Effector memory CD4-positive, alpha-beta T cell (primary cell): Measurements from ENCODE around the gene CAPZA1.

Experiments used
- DNase-seq, 3 donors: peaks; one replicate each; pipeline ENCODE4 v3.0.0-alpha.2; 2020
- H3K27ac ChIP-seq: 2 replicates; pipeline ENCODE4 v1.7.0; 2013; ENCODE audit warnings: mild to moderate bottlenecking, low read length, moderate library complexity; ENCODE audit not compliant: insufficient read depth, poor library complexity, severe bottlenecking
- H3K27me3 ChIP-seq: replicated peaks from 2 replicates; pipeline ENCODE4 v1.7.0; 2013; ENCODE audit warnings: mild to moderate bottlenecking, low read length; ENCODE audit not compliant: insufficient read depth, control insufficient read depth, poor library complexity, severe bottlenecking
- H3K36me3 ChIP-seq: 2 replicates; pipeline ENCODE4 v1.7.0; 2013; ENCODE audit warnings: mild to moderate bottlenecking, low read length, moderate library complexity; ENCODE audit not compliant: control insufficient read depth, insufficient read depth
- H3K4me1 ChIP-seq: 2 replicates; pipeline ENCODE4 v1.7.0; 2013; ENCODE audit warnings: low read length, mild to moderate bottlenecking; ENCODE audit not compliant: control insufficient read depth, insufficient read depth, poor library complexity, severe bottlenecking
- H3K4me3 ChIP-seq: 2 replicates; pipeline ENCODE4 v1.7.0; 2013; ENCODE audit warnings: low read length, low read depth, mild to moderate bottlenecking; ENCODE audit not compliant: insufficient read depth, poor library complexity, severe bottlenecking
- H3K9me3 ChIP-seq: 2 replicates; pipeline ENCODE4 v1.7.0; 2013; ENCODE audit warnings: mild to moderate bottlenecking, low read length, moderate library complexity; ENCODE audit not compliant: control insufficient read depth

CAPZA1 gene

DNA sequence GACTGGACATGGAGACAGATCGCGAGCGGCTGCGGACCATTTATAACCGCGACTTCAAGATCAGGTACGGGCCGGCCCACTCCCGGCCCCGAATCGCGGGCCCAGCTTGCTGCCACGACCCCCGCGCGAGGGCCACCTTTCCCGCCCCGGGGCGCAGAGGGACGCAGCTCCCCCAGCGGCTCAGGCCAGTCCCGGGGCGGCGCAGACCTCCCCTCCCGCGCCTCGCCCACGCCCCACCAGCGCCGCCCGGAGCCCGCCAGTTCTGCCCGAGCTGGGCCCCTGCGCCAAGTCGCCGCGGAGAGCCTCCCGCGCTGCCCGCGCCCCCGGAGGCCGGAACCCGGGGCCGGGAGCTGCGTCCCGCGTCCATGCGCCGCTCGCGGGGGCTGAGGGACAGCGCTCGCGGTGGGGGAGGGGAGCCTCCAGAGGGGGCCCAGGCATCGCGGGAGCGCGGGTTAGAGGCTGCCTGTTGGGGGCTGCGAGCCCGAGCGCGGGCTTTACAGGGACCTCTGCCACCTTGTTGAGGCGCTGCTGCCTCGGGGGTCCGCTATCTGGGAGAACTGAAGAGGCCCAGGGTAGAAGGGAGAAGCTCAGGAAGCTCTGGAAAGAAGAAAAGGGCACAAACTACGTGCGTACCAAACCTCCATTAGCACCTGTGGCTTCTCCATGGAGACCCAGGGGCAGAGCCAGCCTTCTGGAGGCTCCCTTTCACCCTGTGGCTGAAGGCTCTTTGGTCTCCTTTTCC, 55.5 kb downstream of the CAPZA1 start:
- DNase-seq, result peak in 2 of 3 donors; percentile 5 to 24
- H3K9me3 ChIP-seq, result no peaks in the 10 kb centered on the region
- no peaks in the 10 kb centered on the region for H3K27me3 ChIP-seq
- peak overlapping the region; percentile 79 for H3K27ac ChIP-seq
- peak overlapping the region; percentile 95 for H3K4me3 ChIP-seq
- H3K4me1 ChIP-seq, result peaks cover 19% of the 10 kb centered on the region
- H3K36me3 ChIP-seq, result no peaks in the 10 kb centered on the region

DNA sequence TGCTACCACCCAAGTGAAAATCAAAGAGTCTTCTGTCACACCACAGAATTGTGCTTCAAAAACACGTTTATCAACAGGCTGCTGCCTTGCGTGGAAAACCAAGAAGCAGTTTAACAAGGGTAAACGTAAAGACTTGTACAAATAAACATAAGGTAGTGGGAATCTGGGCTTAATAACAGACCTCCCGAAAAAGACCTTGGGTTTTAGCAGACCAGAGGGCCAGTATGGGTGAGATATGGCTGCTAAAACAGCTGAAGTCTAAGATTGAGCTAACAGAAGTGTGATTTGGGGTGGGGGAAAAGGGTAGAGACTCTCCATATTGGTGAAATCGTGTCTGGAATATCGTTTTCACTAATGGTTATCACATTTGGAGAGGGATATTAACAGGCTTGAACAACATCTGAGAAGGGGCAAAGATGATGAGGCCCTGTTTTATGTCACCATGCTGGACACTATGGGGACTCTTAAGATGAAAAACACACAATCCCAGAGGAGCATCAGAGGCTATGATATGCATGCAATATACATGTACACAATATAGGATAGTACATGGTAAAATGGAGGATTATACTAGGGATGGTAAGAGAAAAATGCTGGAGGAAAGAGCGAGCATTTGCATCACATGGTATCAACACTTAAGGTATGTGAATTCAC, 56.2 kb downstream of the CAPZA1 start:
- H3K4me1 ChIP-seq, result peaks cover 19% of the 10 kb centered on the region
- H3K4me3 ChIP-seq, result peak overlapping the region; percentile 95
- H3K9me3 ChIP-seq, result no peaks in the 10 kb centered on the region
- H3K36me3 ChIP-seq, result no peaks in the 10 kb centered on the region
- H3K27ac ChIP-seq, result peak overlapping the region; percentile 79
- H3K27me3 ChIP-seq, result no peaks in the 10 kb centered on the region
- no peak for DNase-seq

DNA sequence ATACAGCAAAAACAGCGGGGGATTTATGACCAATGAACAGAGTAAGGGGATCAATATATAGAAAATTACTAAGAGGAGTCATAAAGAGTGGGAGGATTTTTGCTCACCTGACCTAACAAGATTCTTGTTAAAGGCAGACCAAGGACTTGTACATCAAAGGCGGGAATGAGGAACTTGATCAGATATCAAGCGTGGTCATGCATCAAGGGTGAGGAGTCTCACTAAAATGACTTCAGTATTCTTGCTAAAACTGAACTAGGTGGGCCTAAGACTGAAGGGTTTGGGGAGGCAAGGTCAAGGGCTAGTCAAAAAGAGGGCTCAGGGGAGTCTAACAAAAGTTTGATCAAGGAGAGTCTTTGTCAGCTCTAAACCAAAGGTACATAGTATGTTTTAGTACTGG, 56.9 kb downstream of the CAPZA1 start:
- Histone ChIP-seq H3K36me3 (no peaks in the 10 kb centered on the region), H3K4me3 (no peak overlapping the region), H3K27ac (no peak overlapping the region), H3K27me3 (no peaks in the 10 kb centered on the region), H3K4me1 (peaks cover 19% of the 10 kb centered on the region), H3K9me3 (no peaks in the 10 kb centered on the region)
- DNase-seq, result no peak

DNA sequence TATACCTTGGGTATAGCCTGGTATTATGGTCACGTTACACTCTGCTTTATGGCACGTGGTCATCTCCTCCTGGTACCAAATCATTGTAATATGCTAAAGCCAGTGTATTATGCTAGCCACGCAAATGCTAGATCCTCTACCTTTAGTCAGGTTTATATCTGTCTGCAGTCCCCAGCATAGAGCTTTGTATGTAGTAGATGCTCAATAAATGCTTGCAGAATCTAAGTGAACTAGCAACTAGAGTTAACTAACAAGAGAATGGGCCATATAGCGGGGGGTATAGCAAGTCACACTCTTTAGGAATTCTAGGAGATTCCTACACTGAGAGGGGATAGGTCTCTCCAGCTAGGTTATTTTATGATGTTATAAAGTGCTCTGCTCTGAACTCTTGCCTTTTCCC, 57.9 kb downstream of the CAPZA1 start:
- no peaks in the 10 kb centered on the region for H3K27me3 ChIP-seq
- no peaks in the 10 kb centered on the region for H3K36me3 ChIP-seq
- no peak overlapping the region for H3K4me3 ChIP-seq
- peaks cover 19% of the 10 kb centered on the region for H3K4me1 ChIP-seq
- no peak overlapping the region for H3K27ac ChIP-seq
- H3K9me3 ChIP-seq, result no peaks in the 10 kb centered on the region
- no peak for DNase-seq

DNA sequence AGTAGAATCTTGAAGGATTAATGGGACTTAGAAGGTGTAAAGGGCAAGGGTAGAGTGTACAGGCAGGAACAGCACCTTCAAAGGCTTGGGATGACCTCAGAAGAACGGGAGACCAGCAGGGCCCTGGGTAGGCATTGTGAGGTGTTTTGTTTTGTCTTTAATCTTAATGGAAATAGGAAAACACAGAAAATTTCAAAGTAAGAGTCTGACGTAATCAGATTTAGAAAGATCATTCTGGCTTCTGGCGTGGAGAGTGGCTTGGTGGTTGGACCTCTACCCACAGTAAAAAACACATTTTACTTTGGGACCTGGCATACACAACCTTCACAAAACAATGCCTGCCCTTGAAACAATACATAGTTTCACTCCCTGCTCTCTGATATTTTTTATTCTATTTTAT, 59.0 kb downstream of the CAPZA1 start:
- no peak for DNase-seq
- Histone ChIP-seq H3K9me3 (no peaks in the 10 kb centered on the region), H3K4me3 (no peak overlapping the region), H3K27me3 (no peaks in the 10 kb centered on the region), H3K27ac (no peak overlapping the region), H3K4me1 (peaks cover 18% of the 10 kb centered on the region), H3K36me3 (no peaks in the 10 kb centered on the region)

DNA sequence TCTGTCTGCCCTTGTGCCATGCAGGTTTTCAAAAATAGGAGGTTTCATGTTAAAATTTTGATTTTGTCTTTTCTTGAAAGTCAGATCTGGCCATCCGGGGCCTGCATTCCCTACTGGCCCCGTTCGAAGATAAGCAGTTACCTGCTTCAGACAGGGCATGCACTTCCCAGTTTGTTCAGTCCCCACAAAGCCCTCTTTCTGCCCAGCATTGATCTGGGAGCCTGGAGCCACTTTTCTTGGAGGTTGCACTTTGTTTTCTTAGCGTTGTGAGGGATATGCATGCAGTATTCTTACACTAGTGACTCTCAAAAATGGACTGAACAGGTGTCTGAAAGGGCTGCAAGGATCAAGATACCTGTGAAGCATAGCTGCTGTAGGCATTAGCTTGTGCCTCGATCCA, 66.3 kb downstream of the CAPZA1 start:
- H3K27ac ChIP-seq, result no peak overlapping the region
- H3K4me3 ChIP-seq, result no peak overlapping the region

DNA sequence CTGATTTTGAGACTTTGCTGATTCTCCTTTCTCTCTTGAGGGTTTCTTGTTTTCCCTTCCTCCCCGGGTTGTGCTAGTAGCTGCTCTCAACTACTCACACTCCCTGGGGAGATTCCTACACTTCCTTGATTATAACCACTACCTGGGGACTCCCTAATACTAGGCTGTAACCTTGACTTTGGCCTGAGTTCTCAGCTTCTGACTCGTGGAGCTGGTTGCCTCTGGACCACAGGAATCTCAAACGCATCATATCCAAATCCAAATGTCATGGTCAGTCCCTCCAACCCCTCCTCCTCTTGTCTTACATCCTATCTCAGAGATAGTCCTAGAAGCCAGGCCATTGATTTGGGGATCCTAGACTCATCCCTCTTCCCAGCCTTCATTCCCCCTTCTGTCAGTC, 66.8 kb downstream of the CAPZA1 start:
- H3K4me1 ChIP-seq, result no peaks in the 10 kb centered on the region
- no peak for DNase-seq
- H3K27ac ChIP-seq, result no peak overlapping the region
- H3K4me3 ChIP-seq, result no peak overlapping the region
- H3K27me3 ChIP-seq, result no peaks in the 10 kb centered on the region
- H3K36me3 ChIP-seq, result peaks cover 10% of the 10 kb centered on the region
- no peaks in the 10 kb centered on the region for H3K9me3 ChIP-seq

More for the DNA sequence above, 66.3 kb downstream of the CAPZA1 start:
- Histone ChIP-seq H3K27me3 (no peaks in the 10 kb centered on the region), H3K4me1 (no peaks in the 10 kb centered on the region), H3K36me3 (peaks cover 9% of the 10 kb centered on the region), H3K9me3 (no peaks in the 10 kb centered on the region)
- DNase-seq, result no peak

DNA sequence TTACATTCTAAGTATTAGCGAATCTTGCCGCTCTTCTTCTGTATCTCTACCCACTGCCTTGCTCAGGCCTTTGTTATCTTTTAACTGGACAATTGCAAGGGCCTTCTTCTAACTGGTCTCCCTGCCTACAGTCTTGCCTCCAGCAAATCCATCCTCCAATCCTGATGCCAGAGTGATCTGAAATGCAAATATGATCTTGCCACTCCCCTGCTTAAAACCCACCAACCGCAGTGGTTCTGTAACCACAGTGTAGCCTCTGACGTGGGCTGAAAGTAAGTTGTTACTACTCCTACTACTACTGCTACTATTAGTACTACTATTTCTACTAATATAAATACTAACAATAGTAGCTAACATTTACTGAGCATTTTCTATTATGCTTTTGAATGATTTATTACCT, 67.2 kb downstream of the CAPZA1 start:
- Histone ChIP-seq H3K36me3 (peaks cover 14% of the 10 kb centered on the region), H3K27ac (no peak overlapping the region)
- DNase-seq, result no peak

DNA sequence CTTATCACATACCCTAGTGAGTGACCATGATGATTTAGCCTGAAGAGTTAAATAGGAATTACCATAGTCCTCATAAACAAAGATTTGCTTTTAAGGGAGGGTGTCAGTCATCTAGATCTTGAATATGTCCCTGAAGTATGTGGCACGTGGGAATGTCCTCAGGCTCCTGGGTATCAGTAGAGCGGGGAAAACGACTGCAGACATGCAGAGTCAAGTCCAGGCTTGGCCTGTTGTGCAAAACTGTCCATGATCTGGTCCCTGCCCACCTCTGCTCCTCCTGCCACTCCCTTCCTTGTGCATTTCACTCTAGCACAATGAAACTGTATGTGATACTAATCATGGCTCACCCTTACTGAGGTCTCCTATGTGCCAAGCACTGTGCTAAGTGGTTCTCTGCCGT, 67.7 kb downstream of the CAPZA1 start:
- no peaks in the 10 kb centered on the region for H3K9me3 ChIP-seq
- peaks cover 20% of the 10 kb centered on the region for H3K36me3 ChIP-seq
- H3K4me3 ChIP-seq, result no peak overlapping the region
- no peak for DNase-seq
- no peaks in the 10 kb centered on the region for H3K27me3 ChIP-seq
- no peak overlapping the region for H3K27ac ChIP-seq
- no peaks in the 10 kb centered on the region for H3K4me1 ChIP-seq

More for the DNA sequence above, 67.2 kb downstream of the CAPZA1 start:
- Histone ChIP-seq H3K27me3 (no peaks in the 10 kb centered on the region), H3K4me3 (no peak overlapping the region), H3K9me3 (no peaks in the 10 kb centered on the region), H3K4me1 (no peaks in the 10 kb centered on the region)

DNA sequence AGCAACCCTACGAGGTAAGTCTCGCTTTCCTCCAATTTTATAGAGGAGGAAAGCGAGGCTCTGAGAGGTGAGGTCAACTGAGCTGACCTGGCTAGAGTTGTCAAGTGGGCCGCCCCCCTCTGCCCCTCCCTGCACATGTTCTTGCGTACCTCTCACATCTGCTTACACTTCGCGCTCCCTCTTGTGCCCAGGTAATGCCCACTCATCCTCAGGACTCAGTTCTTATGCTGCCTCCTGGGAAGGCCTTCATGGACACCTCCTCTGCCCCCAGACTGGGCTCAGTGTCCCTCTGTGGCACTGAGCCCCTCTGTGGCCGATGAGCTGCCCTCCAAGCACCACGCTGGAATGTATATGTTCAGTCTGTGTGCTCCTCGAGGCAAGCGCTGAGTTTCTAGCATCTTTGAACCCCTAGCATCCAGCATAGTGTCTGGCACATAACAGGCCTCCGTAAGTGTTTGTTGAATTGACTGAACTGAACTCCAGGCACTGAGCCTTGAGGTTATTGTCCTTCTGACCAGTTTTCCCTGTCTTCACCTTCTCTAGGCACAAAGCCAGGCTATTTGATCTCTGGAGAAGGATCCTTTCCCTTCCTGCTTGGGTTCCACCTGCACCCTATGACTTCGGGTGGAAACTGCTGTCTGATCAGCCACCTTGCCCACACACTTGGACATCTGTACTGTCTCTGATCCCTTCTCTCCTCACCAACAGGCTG, 68.3 kb downstream of the CAPZA1 start:
- H3K9me3 ChIP-seq, result no peaks in the 10 kb centered on the region
- no peaks in the 10 kb centered on the region for H3K27me3 ChIP-seq
- no peak overlapping the region for H3K27ac ChIP-seq
- no peak overlapping the region for H3K4me3 ChIP-seq
- H3K4me1 ChIP-seq, result no peaks in the 10 kb centered on the region
- DNase-seq, result no peak
- peaks cover 25% of the 10 kb centered on the region for H3K36me3 ChIP-seq
